Hippocampal formation (tissue), 2 donors: ENCODE data around the gene C10orf62.
"Not testable (repeated sequence)": the region's sequence is repeated elsewhere in the genome, so short reads cannot be mapped to it uniquely, and the experiment has no call there.

Source experiments
- DNase-seq, 2 donors: peaks; one replicate each; lab custom pipeline; 2025; lab: John Stamatoyannopoulos, UW

C10orf62 gene

GRCh38 chr10:97627731-97628130 is 38.2 kb downstream of the C10orf62 start:
- DNase-seq, result no peak

- no peak for DNase-seq
These were observed 38.7 kb downstream of the C10orf62 start for GRCh38 chr10:97628228-97628627.

GRCh38 chr10:97629289-97629688 is 39.8 kb downstream of the C10orf62 start:
- no peak for DNase-seq

- no peak for DNase-seq
These were observed 41.6 kb downstream of the C10orf62 start for GRCh38 chr10:97631098-97631497.

- peak; percentile 89 to 93 for DNase-seq
These were observed 43.7 kb downstream of the C10orf62 start, which contains the start of gene MORN4 for GRCh38 chr10:97632949-97633884. Gene MORN4 (minus strand): TSS chr10:97633500. CDS start chr10:97619653, 13,847 bp downstream.

- no peak for DNase-seq
These were observed 44.4 kb downstream of the C10orf62 start for GRCh38 chr10:97633921-97634320.

- no peak for DNase-seq
These were observed 46.1 kb downstream of the C10orf62 start for GRCh38 chr10:97635577-97635976.

GRCh38 chr10:97639090-97639489 is 49.6 kb downstream of the C10orf62 start:
- DNase-seq, result not testable (repeated sequence)

- peak; percentile 96 to 98 for DNase-seq
These were observed 50.8 kb downstream of the C10orf62 start, which contains the start of gene PI4K2A for GRCh38 chr10:97640174-97640867. Gene PI4K2A (plus strand): TSS chr10:97640671. CDS start chr10:97640743, 72 bp downstream.
